Hepatocyte (in vitro differentiated cells): ENCODE measurements around the gene KDM3B.

Source experiments
- CTCF ChIP-seq: fragments of 200-600 bp; sonication (generic); IDR thresholded peaks from 2 replicates; pipeline ENCODE4 v1.5.1; 2016; ENCODE audit warnings: antibody characterized with exemption, mild to moderate bottlenecking; ENCODE audit not compliant: poor library complexity
- EZH2 ChIP-seq: fragments of 200-600 bp; sonication (generic); IDR thresholded peaks from 2 replicates; pipeline ENCODE4 v1.6.1; 2016; ENCODE audit warnings: antibody characterized with exemption, mild to moderate bottlenecking, borderline replicate concordance
- EZH2phosphoT487 ChIP-seq: fragments of 200-600 bp; sonication (generic); IDR thresholded peaks from one replicate; pipeline ENCODE4 v1.6.1; 2018; ENCODE audit warnings: antibody characterized with exemption, mild to moderate bottlenecking, low read depth, moderate library complexity; ENCODE audit not compliant: unreplicated experiment, severe bottlenecking

- TF ChIP-seq EZH2 (no peak), CTCF (no peak), EZH2phosphoT487 (no peak)
Observed at GRCh38 chr5:138453590-138453989, 101.1 kb downstream of the KDM3B start.
